GM12874 (cell line): ENCODE measurements around the gene KLHL41.

Experiments used
- CTCF ChIP-seq: IDR thresholded peaks from 2 replicates; pipeline ENCODE4 v1.5.1; 2011; ENCODE audit warnings: low read depth, mild to moderate bottlenecking, control low read depth, low read length, moderate library complexity; ENCODE audit not compliant: insufficient read depth

Gene KLHL41

GRCh38 chr2:169509955-169510354 is 453 bp downstream of the KLHL41 start:
- no peak for TF ChIP-seq CTCF

- no peak for TF ChIP-seq CTCF
These were observed 994 bp downstream of the KLHL41 start for GRCh38 chr2:169510496-169510895.

- TF ChIP-seq CTCF: no peak
These were observed 2.3 kb downstream of the KLHL41 start for GRCh38 chr2:169511818-169512217.

- no peak for TF ChIP-seq CTCF
These were observed 3.0 kb downstream of the KLHL41 start for GRCh38 chr2:169512525-169512924.

- TF ChIP-seq CTCF: no peak
These were observed 3.6 kb downstream of the KLHL41 start for GRCh38 chr2:169513094-169513493.

- no peak for TF ChIP-seq CTCF
These were observed 4.4 kb downstream of the KLHL41 start for GRCh38 chr2:169513926-169514325.

- TF ChIP-seq CTCF: no peak
These were observed 11.4 kb downstream of the KLHL41 start for GRCh38 chr2:169520896-169521295.

GRCh38 chr2:169523681-169524080 is 14.2 kb downstream of the KLHL41 start:
- TF ChIP-seq CTCF: no peak
